Neural cell (in vitro differentiated cells): ENCODE results near the gene PAXIP1. TPM values are rescaled to one million over a fixed set of nuclear protein-coding genes. Genes with fewer than 3 reads are reported as not detected.
"Not testable (repeated sequence)": the region's sequence is repeated elsewhere in the genome, so short reads cannot be mapped to it uniquely, and the experiment has no call there.

ENCODE experiments used
- H2AFZ ChIP-seq: fragments of 200-600, 300-800 bp; sonication (generic), shearing (Covaris generic); 2 replicates; pipeline ENCODE4 v1.6.0; 2014; ENCODE audit warnings: low read depth, mild to moderate bottlenecking, antibody characterized with exemption, low read length, moderate library complexity
- H3F3A ChIP-seq: fragments of 200-600 bp; shearing (Covaris generic); 2 replicates; pipeline ENCODE4 v1.6.1; 2016; ENCODE audit warnings: mild to moderate bottlenecking, moderate library complexity, mixed read lengths, antibody characterized with exemption, low read length; ENCODE audit not compliant: insufficient read depth, poor library complexity, severe bottlenecking
- H3K27ac ChIP-seq: fragments of 200-600, 300-800 bp; sonication (generic), shearing (Covaris generic); 2 replicates; pipeline ENCODE4 v1.5.1; 2014; ENCODE audit warnings: mild to moderate bottlenecking, low read length, moderate library complexity
- H3K27me3 ChIP-seq: fragments of 300-800, 200-600 bp; sonication (generic), shearing (Covaris generic); 2 replicates; pipeline ENCODE4 v1.6.0; 2014; ENCODE audit warnings: mild to moderate bottlenecking, low read depth, low read length, moderate library complexity; ENCODE audit not compliant: insufficient read depth
- H3K36me3 ChIP-seq: fragments of 300-800, 200-600 bp; sonication (generic), shearing (Covaris generic); 2 replicates; pipeline ENCODE4 v1.5.1; 2014; ENCODE audit warnings: mild to moderate bottlenecking, antibody characterized with exemption, low read length, moderate library complexity; ENCODE audit not compliant: insufficient read depth
- H3K4me2 ChIP-seq: fragments of 300-800, 200-600 bp; sonication (generic), shearing (Covaris generic); 2 replicates; pipeline ENCODE4 v1.6.0; 2014; ENCODE audit warnings: mild to moderate bottlenecking, low read length
- H3K4me3 ChIP-seq: fragments of 300-800, 200-600 bp; sonication (generic), shearing (Covaris generic); 2 replicates; pipeline ENCODE4 v1.5.1; 2014; ENCODE audit warnings: mild to moderate bottlenecking, low read length, moderate library complexity
- H3K79me2 ChIP-seq: fragments of 200-600 bp; shearing (Covaris generic); replicated peaks from 2 replicates; pipeline ENCODE4 v1.6.0; 2014; ENCODE audit warnings: mild to moderate bottlenecking, low read length, moderate library complexity; ENCODE audit not compliant: insufficient read depth
- H3K9ac ChIP-seq: fragments of 300-800, 200-600 bp; sonication (generic), shearing (Covaris generic); 2 replicates; pipeline ENCODE4 v1.6.1; 2016; ENCODE audit warnings: mild to moderate bottlenecking, low read length, mixed read lengths
- H3K9me2 ChIP-seq: fragments of 200-600 bp; shearing (Covaris generic); 2 replicates; pipeline ENCODE4 v1.6.1; 2016; ENCODE audit warnings: mild to moderate bottlenecking, low read length, mixed read lengths; ENCODE audit not compliant: insufficient read depth
- H3K9me3 ChIP-seq: fragments of 200-600, 300-800 bp; sonication (generic), shearing (Covaris generic); 2 replicates; pipeline ENCODE4 v1.6.1; 2016; ENCODE audit warnings: mild to moderate bottlenecking, mixed run types, low read length, moderate library complexity, mixed read lengths
- H4K20me1 ChIP-seq: fragments of 200-600 bp; shearing (Covaris generic); 2 replicates; pipeline ENCODE4 v1.6.1; 2016; ENCODE audit warnings: mild to moderate bottlenecking, mixed run types; ENCODE audit not compliant: insufficient read depth
- EZH2 ChIP-seq: fragments of 200-600, 300-800 bp; shearing (Covaris generic), sonication (generic); IDR thresholded peaks from 2 replicates; pipeline ENCODE4 v1.6.1; 2014; ENCODE audit warnings: antibody characterized with exemption, low read length, borderline replicate concordance, mild to moderate bottlenecking; ENCODE audit not compliant: insufficient read depth, poor library complexity, severe bottlenecking
- MXI1 ChIP-seq: fragments of 450-650 bp; conservative IDR thresholded peaks from 2 replicates; pipeline ENCODE4 v1.6.1; 2014; ENCODE audit warnings: antibody characterized with exemption, mild to moderate bottlenecking; ENCODE audit not compliant: poor library complexity, severe bottlenecking
- RAD21 ChIP-seq: fragments of 450-650 bp; conservative IDR thresholded peaks from 2 replicates; pipeline ENCODE4 v1.6.1; 2014; ENCODE audit warnings: antibody characterized with exemption, mild to moderate bottlenecking, moderate library complexity
- SMC3 ChIP-seq: fragments of 450-650 bp; conservative IDR thresholded peaks from 2 replicates; pipeline ENCODE4 v1.6.1; 2014; ENCODE audit warnings: antibody characterized with exemption, mild to moderate bottlenecking, moderate library complexity; ENCODE audit not compliant: poor library complexity
- polyA plus RNA-seq: library from polyadenylated mRNA; depleted of rRNA; stranded (reverse); fragments of >200 nt; gene quantifications from 2 replicates; pipeline ENCODE4 v1.2.3, GENCODE V29; 2014
- TF ChIP-seq, protein P1 (sequence below): fragments of 450-650 bp; IDR thresholded peaks from 2 replicates; pipeline ENCODE4 v1.5.1; 2014; ENCODE audit warnings: antibody characterized with exemption, mild to moderate bottlenecking, moderate library complexity; ENCODE audit not compliant: poor library complexity, severe bottlenecking

Gene PAXIP1
- polyA plus RNA-seq, 1 donor from 2014 or later: 14.4 TPM

DNA sequence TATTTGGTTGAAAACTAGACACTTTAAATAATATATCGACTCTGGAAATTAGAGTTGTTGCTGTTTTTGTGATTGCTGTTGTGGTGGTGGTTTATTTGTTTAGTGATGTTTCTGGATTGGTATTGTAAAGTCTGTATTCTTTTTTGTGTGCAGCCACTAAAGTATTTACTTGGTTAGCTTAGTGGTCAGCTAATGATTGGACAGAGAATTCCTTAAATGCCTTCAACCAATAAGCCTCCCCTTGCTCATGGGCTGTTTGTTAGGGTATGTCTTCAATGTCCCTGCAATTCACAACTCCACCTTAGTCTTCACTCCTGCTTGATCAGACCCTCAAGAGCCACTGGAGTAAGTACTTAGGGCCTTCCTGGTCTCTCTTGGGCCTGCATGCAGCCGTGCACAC lies 71.0 kb downstream of the PAXIP1 start (continued):
- TF ChIP-seq MXI1: no peak

DNA sequence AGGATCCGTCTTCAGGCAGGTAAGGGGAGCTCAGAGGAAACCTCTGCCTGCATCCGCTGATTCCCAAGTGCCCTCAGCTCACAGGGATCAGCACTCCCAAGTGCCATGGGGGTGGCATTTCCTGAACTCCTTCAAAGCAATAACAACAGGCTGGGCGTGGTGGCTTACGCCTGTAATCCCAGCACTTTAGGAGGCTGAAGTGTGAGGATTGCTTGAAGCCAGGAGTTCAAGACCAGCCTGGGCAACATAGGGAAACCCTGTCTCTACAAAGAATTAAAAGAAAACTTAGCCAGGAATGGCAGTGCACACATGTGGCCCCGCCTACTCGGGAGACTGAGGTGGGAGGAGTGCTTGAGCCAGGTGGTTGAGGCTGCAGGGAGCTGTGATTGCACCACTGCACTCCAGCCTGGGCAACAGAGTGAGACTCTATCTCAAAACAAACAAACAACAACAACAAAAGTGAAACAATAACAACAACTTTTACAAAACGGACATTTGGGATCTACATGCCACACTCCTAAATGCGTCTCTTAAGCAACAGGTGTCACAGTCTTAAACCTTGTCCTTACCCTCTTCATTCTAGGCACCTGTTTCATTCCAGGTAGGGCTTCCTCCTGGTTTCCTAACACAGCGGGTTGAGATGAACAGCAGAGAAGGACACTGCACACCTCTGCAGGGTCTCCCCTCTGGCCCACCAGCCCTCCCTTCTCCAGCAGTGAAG lies 73.8 kb downstream of the PAXIP1 start:
- no peak for TF ChIP-seq EZH2
- no peak overlapping the region for H3K27ac ChIP-seq
- H3K27me3 ChIP-seq: no peaks in the 10 kb centered on the region
- H3K9me2 ChIP-seq: no peaks in the 10 kb centered on the region
- H2AFZ ChIP-seq: no peak overlapping the region
- H4K20me1 ChIP-seq: no peaks in the 10 kb centered on the region
- no peaks in the 10 kb centered on the region for H3F3A ChIP-seq
- H3K9ac ChIP-seq: no peak overlapping the region
- no peak overlapping the region for H3K4me3 ChIP-seq
- no peaks in the 10 kb centered on the region for H3K9me3 ChIP-seq
- H3K79me2 ChIP-seq: no peaks in the 10 kb centered on the region
- H3K36me3 ChIP-seq: no peaks in the 10 kb centered on the region
- no peak overlapping the region for H3K4me2 ChIP-seq

DNA sequence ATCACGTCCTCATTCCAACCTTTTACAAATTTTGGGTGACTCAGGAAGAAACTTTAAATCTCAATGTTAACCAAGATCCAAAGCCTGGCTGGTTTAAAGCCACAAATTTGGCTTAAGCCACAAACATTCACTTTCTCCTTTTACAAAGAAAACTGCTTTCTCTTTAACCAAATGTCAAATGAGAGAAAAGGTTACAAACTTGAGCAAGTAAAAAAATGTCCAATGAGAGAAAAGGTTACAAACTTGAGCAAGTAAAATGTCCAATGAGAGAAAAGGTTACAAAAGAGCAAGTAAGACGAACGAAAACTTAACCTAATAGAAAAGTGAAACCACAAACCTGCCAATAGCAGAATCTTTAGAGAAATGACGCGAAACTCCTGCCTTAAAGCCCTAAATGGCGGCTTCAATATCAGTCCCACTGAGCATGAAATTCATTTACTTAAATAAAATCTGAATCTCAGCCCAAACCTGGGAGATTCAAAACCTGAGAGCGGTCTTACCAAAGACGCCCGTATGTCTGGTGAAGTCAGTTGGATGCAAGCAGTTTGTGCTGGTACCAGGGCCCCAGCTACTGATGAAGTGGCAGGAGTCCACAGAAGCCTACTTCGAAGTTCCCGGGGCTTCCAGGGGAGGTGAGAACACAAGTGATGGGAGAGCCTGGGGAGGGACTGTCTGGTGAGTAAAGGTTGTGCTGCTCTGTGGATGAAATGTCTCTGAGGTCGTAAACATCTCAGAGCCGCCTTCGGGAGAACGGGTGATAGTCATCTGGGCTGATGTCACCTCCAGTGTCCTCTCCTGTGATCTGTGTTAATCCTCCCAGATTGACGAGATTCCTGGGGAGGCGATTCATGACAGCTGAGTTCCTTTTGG lies 74.6 kb downstream of the PAXIP1 start:
- Histone ChIP-seq H3K27me3 (no peaks in the 10 kb centered on the region), H3K4me2 (no peak overlapping the region), H4K20me1 (no peaks in the 10 kb centered on the region), H3K27ac (no peak overlapping the region), H3K4me3 (no peak overlapping the region), H3K9me3 (no peaks in the 10 kb centered on the region), H3K79me2 (no peaks in the 10 kb centered on the region), H3K36me3 (no peaks in the 10 kb centered on the region), H3K9ac (no peak overlapping the region), H3K9me2 (no peaks in the 10 kb centered on the region), H2AFZ (no peak overlapping the region), H3F3A (no peaks in the 10 kb centered on the region)
- TF ChIP-seq MXI1: no peak

DNA sequence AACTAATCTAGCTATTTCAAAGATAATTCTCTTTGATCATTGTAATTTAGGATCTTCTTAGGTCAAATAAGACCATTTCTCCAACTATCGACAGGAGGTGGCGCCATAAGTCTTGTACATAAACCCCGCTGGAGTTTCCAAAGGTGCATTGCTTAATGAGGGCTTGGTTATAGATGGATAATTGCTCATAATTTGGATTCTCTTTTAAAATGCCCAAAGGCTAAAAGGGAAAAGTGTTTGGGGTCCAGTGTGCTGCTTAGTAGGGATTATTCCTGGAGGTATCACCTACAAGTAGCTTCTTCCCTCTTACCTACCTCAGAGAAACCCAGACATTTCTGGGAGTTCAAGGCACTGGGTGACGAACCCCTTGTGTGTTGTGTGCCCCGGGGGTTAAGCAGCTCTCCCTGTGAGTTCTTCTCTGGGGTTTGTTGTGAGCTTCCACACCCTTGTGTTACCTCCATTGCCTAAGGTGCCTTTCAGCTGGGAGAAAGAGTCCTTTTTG lies 75.2 kb downstream of the PAXIP1 start:
- H3K9me2 ChIP-seq: no peaks in the 10 kb centered on the region
- no peaks in the 10 kb centered on the region for H4K20me1 ChIP-seq
- no peak overlapping the region for H3K27ac ChIP-seq
- no peak overlapping the region for H3K4me2 ChIP-seq
- no peaks in the 10 kb centered on the region for H3K9me3 ChIP-seq
- H3F3A ChIP-seq: no peaks in the 10 kb centered on the region
- no peak overlapping the region for H3K4me3 ChIP-seq
- no peaks in the 10 kb centered on the region for H3K27me3 ChIP-seq
- peak; percentile 89 for TF ChIP-seq RAD21
- TF ChIP-seq EZH2: no peak
- TF ChIP-seq, protein P1, sequence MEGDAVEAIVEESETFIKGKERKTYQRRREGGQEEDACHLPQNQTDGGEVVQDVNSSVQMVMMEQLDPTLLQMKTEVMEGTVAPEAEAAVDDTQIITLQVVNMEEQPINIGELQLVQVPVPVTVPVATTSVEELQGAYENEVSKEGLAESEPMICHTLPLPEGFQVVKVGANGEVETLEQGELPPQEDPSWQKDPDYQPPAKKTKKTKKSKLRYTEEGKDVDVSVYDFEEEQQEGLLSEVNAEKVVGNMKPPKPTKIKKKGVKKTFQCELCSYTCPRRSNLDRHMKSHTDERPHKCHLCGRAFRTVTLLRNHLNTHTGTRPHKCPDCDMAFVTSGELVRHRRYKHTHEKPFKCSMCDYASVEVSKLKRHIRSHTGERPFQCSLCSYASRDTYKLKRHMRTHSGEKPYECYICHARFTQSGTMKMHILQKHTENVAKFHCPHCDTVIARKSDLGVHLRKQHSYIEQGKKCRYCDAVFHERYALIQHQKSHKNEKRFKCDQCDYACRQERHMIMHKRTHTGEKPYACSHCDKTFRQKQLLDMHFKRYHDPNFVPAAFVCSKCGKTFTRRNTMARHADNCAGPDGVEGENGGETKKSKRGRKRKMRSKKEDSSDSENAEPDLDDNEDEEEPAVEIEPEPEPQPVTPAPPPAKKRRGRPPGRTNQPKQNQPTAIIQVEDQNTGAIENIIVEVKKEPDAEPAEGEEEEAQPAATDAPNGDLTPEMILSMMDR: peak; percentile 87
- TF ChIP-seq SMC3: peak; percentile 86
- H3K9ac ChIP-seq: no peak overlapping the region
- no peaks in the 10 kb centered on the region for H3K79me2 ChIP-seq
- H3K36me3 ChIP-seq: no peaks in the 10 kb centered on the region
- no peak overlapping the region for H2AFZ ChIP-seq

DNA sequence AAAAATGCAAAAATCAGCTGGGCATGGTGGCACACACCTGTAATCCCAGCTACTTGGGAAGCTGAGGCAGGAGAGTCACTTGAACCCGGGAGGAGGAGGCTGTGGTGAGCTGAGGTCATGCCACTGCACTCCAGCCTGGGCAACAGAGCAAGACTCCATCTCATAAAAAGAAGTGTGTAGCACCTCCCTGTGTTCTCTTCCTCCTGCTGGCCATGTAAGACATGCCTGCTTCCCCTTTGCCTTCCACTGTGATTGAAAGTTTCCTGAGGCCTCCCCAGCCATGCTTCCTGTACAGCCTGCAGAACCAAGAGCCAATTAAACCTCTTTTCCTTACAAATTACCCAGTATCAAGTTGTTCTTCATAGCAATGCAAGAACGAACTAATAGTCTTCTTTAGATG lies 80.5 kb downstream of the PAXIP1 start:
- H3K9ac ChIP-seq, H3K9me3 ChIP-seq, H2AFZ ChIP-seq, H3K36me3 ChIP-seq, H3K9me2 ChIP-seq, H3K4me2 ChIP-seq, H3K27me3 ChIP-seq, H3K4me3 ChIP-seq, H3F3A ChIP-seq, H3K79me2 ChIP-seq, H4K20me1 ChIP-seq, H3K27ac ChIP-seq: not testable (repeated sequence)
